HL-60 (cell line): ENCODE data around the gene REPS2.

Experiments
- POLR2AphosphoS5 ChIP-seq: IDR thresholded peaks from 2 replicates; pipeline ENCODE4 v1.6.1; 2012; ENCODE audit warnings: low read depth
- TF ChIP-seq, protein P1 (sequence below): IDR thresholded peaks from one replicate; pipeline ENCODE4 v1.5.1; 2011; ENCODE audit warnings: low read length, control low read depth, inconsistent platforms; ENCODE audit not compliant: insufficient read depth

- no peak for TF ChIP-seq POLR2AphosphoS5
- TF ChIP-seq, protein P1, sequence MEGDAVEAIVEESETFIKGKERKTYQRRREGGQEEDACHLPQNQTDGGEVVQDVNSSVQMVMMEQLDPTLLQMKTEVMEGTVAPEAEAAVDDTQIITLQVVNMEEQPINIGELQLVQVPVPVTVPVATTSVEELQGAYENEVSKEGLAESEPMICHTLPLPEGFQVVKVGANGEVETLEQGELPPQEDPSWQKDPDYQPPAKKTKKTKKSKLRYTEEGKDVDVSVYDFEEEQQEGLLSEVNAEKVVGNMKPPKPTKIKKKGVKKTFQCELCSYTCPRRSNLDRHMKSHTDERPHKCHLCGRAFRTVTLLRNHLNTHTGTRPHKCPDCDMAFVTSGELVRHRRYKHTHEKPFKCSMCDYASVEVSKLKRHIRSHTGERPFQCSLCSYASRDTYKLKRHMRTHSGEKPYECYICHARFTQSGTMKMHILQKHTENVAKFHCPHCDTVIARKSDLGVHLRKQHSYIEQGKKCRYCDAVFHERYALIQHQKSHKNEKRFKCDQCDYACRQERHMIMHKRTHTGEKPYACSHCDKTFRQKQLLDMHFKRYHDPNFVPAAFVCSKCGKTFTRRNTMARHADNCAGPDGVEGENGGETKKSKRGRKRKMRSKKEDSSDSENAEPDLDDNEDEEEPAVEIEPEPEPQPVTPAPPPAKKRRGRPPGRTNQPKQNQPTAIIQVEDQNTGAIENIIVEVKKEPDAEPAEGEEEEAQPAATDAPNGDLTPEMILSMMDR, result no peak
Measured at GRCh38 chrX:17160975-17161374, 214.5 kb downstream of the REPS2 start.
